Right lobe of liver (tissue), 6 donors: Measurements from ENCODE around the gene CFAP100. TPM values are rescaled to one million over a fixed set of nuclear protein-coding genes. Genes with fewer than 3 reads are reported as not detected.

Experiments
- ATAC-seq, 4 donors: fragments of 200-7000 bp; cut with Tn5 transposase; one replicate each; pipeline ENCODE4 v1.9.1; 2020; ENCODE audit warnings: mild to moderate bottlenecking in 4 of 4, moderate library complexity in 4 of 4
- DNase-seq, 3 donors: peaks; one replicate each; pipeline ENCODE4 v3.0.0-alpha.2; 2020
- H3K27ac ChIP-seq, 3 donors: fragments of 200-600 bp; one replicate each; pipeline ENCODE4 v1.8.0; 2022
- H3K27me3 ChIP-seq, 2 donors: fragments of 200-600 bp; one replicate each; pipeline ENCODE4 v1.8.0; 2022
- H3K36me3 ChIP-seq, 4 donors: fragments of 200-600 bp; sonication (generic) in 1 of 4; one replicate each; pipeline versions ENCODE4 v1.5.1 to v1.8.0; 2017 to 2022; ENCODE audit warnings: control low read depth in 1 of 4
- H3K4me1 ChIP-seq, 4 donors: fragments of 200-600 bp; sonication (generic) in 1 of 4; one replicate each; pipeline versions ENCODE4 v1.5.1 to v1.8.0; 2017 to 2022; ENCODE audit warnings: control low read depth in 1 of 4
- H3K4me3 ChIP-seq, 3 donors: fragments of 200-600 bp; one replicate each; pipeline ENCODE4 v1.8.0; 2022
- H3K9me3 ChIP-seq, 4 donors: fragments of 200-600 bp; sonication (generic) in 1 of 4; one replicate each; pipeline versions ENCODE4 v1.5.1 to v1.8.0; 2017 to 2022; ENCODE audit warnings: control low read depth in 1 of 4
- POLR2A ChIP-seq: fragments of 450-650 bp; IDR thresholded peaks from one replicate; pipeline ENCODE4 v1.6.1; 2017; ENCODE audit warnings: antibody characterized with exemption, mild to moderate bottlenecking
- WGBS: methylation state at CpG from one replicate; pipeline ENCODE4 v1.1.6; 2018; ENCODE audit warnings: low coverage, low lambda C conversion rate; ENCODE audit not compliant: insufficient coverage; ENCODE audit errors: missing lambda C conversion rate; 5-methylcytosine and 5-hydroxymethylcytosine counted together
- intact Hi-C, 2 donors: fragments of 100-400 bp; cut with DNase I; formaldehyde crosslinking; loops; one replicate each; pipeline versions ENCODE4 v1.11.2 to v1.14.1; 2022
- total RNA-seq, 6 experiments: library from RNA; depleted of rRNA in 2 of 6; stranded (reverse); fragments of >200 nt in 2 of 6; fragmentation: NEBNext Ultra II Directional in 3 of 6; extraction: Animal tissue kit (Norgen Biotek cat#: 25700) in 3 of 6; gene quantifications; one replicate each; pipeline versions ENCODE4 v1.1.0 to v1.2.4, GENCODE V29; 2016 to 2023
- TF ChIP-seq, protein P1 (sequence below), 4 donors: fragments of 200-600 bp in 3 of 4; fragments of 450-650 bp in 1 of 4; IDR thresholded peaks; one replicate each; pipeline versions ENCODE4 v1.5.1 to v1.8.0; 2016 to 2022; ENCODE audit warnings: antibody characterized with exemption in 4 of 4, mild to moderate bottlenecking in 2 of 4
- donor health status: DM: no; HTN: yes; CAD: no.
- donor health status: DM: no; HTN: no; CAD: no.
- donor health status: DM: no; HTN: no; CAD: no.
- donor health status: DM: no; HTN: yes; CAD: no.
- donor health status: DM: no; HTN: yes; CAD: no.

Gene CFAP100
- total RNA-seq, 6 experiments from 2014 or later, result not detected

DNA sequence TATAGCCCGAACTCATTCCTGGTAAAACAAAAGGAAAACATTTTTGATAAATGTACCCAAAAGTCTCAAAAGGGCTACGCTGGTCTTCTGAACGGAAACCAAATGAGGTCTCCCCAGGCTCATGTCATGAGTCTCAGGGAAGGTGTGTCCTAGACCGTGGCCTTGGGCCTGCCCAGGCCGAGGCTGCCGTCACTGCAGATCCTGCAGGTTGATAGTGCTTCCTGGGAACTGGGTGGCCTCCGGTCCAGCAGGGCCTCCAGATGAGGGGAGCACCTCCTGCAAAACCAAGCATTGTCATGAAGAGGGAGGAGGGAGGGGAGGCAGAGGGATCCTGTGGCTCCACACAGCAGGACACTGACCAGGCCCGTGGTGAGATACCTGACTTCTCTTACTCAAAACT lies 43.5 kb downstream of the CFAP100 start:
- H3K36me3 ChIP-seq, result peaks cover 0 to 24% (median 11%) of the 10 kb centered on the region in 4 donors
- peak in 2 of 3 donors; percentile 30 to 46 for DNase-seq

DNA sequence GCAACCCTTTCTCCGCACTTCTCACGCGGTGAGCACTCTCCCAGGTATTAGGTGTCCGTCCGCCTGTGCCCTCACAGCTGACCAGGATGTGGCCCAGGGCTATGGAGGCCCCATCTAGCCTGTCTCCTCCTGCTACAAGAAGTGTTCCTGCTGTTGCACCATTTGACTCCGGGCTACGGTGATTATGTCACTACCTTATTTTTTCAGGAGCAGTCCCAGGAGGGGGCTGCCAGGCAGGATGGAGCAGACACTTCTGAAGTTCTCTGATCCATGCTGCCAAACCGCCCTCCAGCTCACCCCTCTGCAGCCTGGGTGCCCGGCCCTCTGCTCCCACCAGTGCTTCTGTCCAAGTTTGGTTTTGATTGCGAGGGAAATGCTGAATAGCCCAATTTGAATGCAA lies 44.0 kb downstream of the CFAP100 start:
- intact Hi-C loops, result no loop called here
- Histone ChIP-seq H3K27ac (no peak overlapping the region), H3K4me1 (peaks cover 0 to 12% (median 0%) of the 10 kb centered on the region in 4 donors), H3K27me3 (no peaks in the 10 kb centered on the region), H3K36me3 (peaks cover 0 to 24% (median 11%) of the 10 kb centered on the region in 4 donors), H3K4me3 (no peak overlapping the region), H3K9me3 (no peaks in the 10 kb centered on the region)
- DNase-seq (no peak), ATAC-seq (no peak)
- TF ChIP-seq, protein P1, sequence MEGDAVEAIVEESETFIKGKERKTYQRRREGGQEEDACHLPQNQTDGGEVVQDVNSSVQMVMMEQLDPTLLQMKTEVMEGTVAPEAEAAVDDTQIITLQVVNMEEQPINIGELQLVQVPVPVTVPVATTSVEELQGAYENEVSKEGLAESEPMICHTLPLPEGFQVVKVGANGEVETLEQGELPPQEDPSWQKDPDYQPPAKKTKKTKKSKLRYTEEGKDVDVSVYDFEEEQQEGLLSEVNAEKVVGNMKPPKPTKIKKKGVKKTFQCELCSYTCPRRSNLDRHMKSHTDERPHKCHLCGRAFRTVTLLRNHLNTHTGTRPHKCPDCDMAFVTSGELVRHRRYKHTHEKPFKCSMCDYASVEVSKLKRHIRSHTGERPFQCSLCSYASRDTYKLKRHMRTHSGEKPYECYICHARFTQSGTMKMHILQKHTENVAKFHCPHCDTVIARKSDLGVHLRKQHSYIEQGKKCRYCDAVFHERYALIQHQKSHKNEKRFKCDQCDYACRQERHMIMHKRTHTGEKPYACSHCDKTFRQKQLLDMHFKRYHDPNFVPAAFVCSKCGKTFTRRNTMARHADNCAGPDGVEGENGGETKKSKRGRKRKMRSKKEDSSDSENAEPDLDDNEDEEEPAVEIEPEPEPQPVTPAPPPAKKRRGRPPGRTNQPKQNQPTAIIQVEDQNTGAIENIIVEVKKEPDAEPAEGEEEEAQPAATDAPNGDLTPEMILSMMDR (IDR thresholded peaks at IDR 0.05), result no peak
- TF ChIP-seq POLR2A, result no peak
- 96% methylated on average over 10 of the region's 10 CpGs for WGBS

More for the DNA sequence above, 43.5 kb downstream of the CFAP100 start:
- Histone ChIP-seq H3K4me3 (no peak overlapping the region), H3K27me3 (no peaks in the 10 kb centered on the region), H3K9me3 (no peaks in the 10 kb centered on the region), H3K27ac (no peak overlapping the region), H3K4me1 (peaks cover 0 to 16% (median 0%) of the 10 kb centered on the region in 4 donors)
- WGBS, result 100% methylated on average over 2 of the region's 8 CpGs
- TF ChIP-seq POLR2A, result no peak
- TF ChIP-seq, protein P1 (IDR thresholded peaks at IDR 0.05), result no peak
- intact Hi-C loops, result no loop called here
- no peak for ATAC-seq

DNA sequence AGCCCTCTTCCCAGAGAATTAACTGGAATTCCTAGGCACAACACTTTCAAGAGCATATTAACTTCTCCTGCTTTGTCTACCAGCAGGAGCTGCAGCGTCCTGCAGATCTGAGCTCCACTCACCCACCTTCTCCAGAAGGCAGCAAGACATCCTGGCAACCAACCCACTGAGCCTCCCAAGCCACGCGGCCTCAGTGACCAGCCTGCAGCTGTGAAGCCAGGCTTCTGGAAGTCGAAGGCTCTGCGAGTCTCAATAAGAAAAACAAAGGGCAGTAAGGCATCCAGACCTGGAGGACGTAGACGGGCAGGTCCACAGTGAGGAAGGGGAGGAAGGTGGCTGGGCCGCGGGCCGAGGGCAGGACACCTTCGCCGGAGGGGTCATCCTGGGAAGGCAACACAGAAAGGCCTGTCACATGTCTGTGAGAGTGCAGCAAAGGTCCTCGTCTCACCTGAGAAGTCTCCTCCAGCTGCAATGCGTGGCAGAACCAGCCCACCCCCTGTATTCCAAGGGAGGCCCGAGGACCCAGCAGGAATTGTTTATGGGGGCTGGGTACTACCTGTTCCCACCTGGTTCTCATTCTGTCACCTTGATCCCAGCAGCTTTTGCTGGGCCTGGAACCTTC lies 44.7 kb downstream of the CFAP100 start:
- no peak for ATAC-seq
- peak in 2 of 3 donors; percentile 32 to 44 for DNase-seq
- peaks cover 0 to 25% (median 12%) of the 10 kb centered on the region in 4 donors for H3K36me3 ChIP-seq
- no peaks in the 10 kb centered on the region for H3K9me3 ChIP-seq
- TF ChIP-seq, protein P1 (IDR thresholded peaks at IDR 0.05), result no peak
- no peak for TF ChIP-seq POLR2A
- intact Hi-C loops, result no loop called here
- H3K4me1 ChIP-seq, result peaks cover 0 to 5% (median 0%) of the 10 kb centered on the region in 4 donors
- WGBS, result 100% methylated on average over 3 of the region's 15 CpGs
- no peak overlapping the region for H3K27ac ChIP-seq
- H3K27me3 ChIP-seq, result no peaks in the 10 kb centered on the region
- H3K4me3 ChIP-seq, result no peak overlapping the region

DNA sequence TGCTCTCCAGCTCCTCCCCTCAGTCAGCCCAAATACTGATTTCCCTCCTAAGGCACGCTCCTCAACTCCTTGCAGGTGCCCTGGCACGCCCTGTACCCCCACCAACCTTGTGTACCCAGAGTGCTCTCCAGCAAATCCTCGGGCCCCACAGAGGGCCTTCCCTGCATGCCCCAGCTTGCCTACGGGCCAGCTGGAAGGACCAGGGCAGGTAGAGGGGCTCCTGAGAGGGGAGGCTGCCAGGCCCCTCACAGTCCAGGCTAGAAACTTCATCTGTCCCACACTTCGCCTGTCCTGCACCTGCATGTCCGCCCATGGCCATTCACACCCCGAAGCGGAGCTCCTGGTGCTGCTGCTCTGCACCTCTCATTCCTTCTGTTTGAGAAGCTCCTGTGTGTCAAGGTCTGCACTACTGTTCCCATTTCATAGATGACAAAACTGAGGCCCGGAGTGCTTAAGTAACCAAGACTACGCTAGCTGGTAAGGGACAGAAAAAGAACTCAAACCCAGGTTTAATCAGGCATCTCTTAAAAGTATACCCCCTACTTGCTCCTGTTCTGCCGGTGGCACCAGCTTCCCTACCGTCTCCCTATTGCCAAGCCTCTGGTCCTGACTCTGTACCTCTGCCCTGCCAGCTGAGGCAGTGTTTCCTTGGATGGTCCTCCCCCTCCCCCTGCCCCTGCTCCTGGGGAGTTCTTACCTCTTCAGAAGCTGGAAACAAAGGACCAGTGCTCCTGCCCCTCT lies 45.4 kb downstream of the CFAP100 start:
- Histone ChIP-seq H3K27ac (no peak overlapping the region), H3K4me1 (no peaks in the 10 kb centered on the region), H3K9me3 (no peaks in the 10 kb centered on the region), H3K27me3 (no peaks in the 10 kb centered on the region), H3K4me3 (no peak overlapping the region), H3K36me3 (peaks cover 0 to 25% (median 12%) of the 10 kb centered on the region in 4 donors)
- DNase-seq (peak in 1 of 3 donors; percentile 24), ATAC-seq (no peak)
- intact Hi-C loops, result no loop called here
- 88% methylated on average over 6 of the region's 12 CpGs for WGBS
- TF ChIP-seq POLR2A, result no peak

DNA sequence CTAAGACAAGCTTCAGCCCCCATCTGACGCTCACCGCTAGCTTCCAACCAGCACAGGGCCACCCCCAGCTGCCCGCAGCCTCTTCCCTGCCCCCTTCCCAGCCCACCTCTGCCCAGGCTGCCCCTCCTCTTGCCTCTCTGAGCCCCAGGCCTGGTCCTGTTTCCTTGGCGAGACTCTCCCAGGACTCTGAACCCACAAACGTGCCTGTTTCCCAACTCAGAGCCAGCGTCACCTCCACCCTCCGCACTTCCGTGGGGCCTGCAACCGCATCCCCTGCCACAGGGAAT lies 45.9 kb downstream of the CFAP100 start:
- H3K27me3 ChIP-seq, result no peaks in the 10 kb centered on the region
- DNase-seq, result peak in 1 of 3 donors; percentile 41
- TF ChIP-seq POLR2A, result no peak
- TF ChIP-seq, protein P1 (IDR thresholded peaks at IDR 0.05), result no peak
- WGBS, result 84% methylated on average over 9 of the region's 9 CpGs
- H3K9me3 ChIP-seq, result no peaks in the 10 kb centered on the region
- intact Hi-C loops, result no loop called here
- H3K27ac ChIP-seq, result no peak overlapping the region
- peaks cover 0 to 5% (median 0%) of the 10 kb centered on the region in 4 donors for H3K4me1 ChIP-seq
- no peak overlapping the region for H3K4me3 ChIP-seq
- ATAC-seq, result no peak
- H3K36me3 ChIP-seq, result peaks cover 0 to 25% (median 12%) of the 10 kb centered on the region in 4 donors
